ENCODE results near the gene MTURN. TPM values are rescaled to one million over a fixed set of nuclear protein-coding genes. Genes with fewer than 3 reads are reported as not detected.
A peak's percentile ranks its signal among the peaks of the same experiment; 100 is the strongest.

The MTURN gene
- total RNA-seq, 1 donor from 2014 or later = 13.5 TPM

- DNase-seq (ENCODE audit: low read depth in 2 of 2) = peak in 1 of 2 donors; percentile 56
Measured at GRCh38 chr7:30135301-30136116, 723 bp downstream of the MTURN start.

DNA sequence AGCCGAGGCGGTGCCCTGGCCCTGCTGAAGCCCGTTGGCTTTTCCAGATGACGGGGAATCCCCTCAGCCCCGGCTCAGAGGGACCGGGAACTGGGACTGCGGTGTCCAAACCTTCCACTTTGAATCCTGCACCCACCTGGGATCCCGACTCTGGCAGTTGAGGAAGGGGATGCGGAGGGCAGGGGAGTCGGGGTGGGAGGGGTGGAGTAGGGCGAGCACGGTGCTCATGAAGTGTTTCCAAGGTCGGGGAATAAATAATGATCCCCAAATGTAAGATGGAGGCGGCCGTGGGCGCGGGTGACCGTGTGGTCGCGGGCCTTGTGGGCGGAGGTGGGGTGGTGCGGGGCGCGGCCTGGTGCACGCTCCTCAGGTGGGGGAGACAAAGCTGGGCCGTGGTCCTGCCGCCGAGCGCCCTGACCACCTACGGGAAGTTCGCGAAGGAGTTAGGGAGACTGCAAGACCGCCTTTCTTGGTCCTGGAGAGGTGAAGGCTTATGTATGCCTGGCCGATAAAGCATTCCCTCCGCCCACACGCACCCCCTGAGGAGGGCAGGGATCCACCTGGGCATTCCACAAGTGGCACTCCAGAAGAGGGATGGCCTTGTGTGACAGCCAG is 1.4 kb downstream of the MTURN start:
- no peak for DNase-seq (ENCODE audit: low read depth in 2 of 2)

GRCh38 chr7:30136743-30137485 is 2.1 kb downstream of the MTURN start:
- DNase-seq (ENCODE audit: low read depth in 2 of 2) = no peak

- DNase-seq (ENCODE audit: low read depth in 2 of 2) = peak in 1 of 2 donors; percentile 33
Measured at GRCh38 chr7:30139836-30140384, 5.1 kb downstream of the MTURN start.

DNA sequence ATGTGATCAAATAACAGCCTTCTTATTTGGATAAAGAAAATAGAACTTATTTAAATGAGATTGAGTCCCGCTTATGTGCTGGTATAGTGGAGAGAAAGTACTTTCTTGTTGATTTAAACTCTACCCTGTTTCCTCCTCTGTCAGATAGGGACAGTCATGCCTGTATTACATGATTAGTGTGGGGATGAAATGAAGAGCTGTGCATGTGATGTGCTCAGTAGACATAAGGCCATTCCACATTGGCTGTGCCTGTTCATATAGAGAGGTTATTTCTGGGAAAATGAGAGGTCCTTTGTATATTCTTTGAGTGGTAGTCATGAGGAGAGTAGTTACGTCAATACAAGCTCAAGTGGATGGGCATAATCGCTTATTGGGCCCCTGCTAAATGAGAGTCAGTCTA is 5.7 kb downstream of the MTURN start:
- DNase-seq (ENCODE audit: low read depth in 2 of 2) = peak in 1 of 2 donors; percentile 34

GRCh38 chr7:30142710-30143109 is 7.9 kb downstream of the MTURN start:
- peak; percentile 75 for DNase-seq (ENCODE audit: low read depth in 2 of 2)

DNA sequence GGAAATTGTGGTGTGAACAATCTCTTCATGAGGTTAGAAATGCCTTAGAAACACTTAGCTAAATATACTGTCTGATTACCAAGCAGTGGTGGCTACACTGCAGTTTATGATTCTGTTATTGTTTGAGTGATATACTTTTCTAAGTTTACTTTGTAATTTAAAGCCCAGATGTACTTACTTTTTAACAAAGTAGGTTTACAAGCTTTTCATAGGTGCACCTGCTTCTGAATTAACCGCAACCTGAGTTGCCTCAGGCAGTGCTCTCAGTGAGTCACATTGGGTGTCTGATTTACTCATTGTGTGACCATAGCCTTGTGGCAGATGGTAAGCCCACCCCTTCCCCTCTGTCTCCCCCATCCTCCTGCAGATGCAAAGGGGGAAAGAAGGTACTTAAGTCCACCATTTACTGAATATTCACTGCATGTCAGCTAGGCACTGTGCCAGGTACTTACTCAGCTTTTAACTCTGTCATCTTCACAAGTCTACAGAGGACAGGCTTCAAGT is 9.0 kb downstream of the MTURN start:
- DNase-seq (ENCODE audit: low read depth in 2 of 2) = peak in 1 of 2 donors; percentile 45

- no peak for DNase-seq (ENCODE audit: low read depth in 2 of 2)
Measured at GRCh38 chr7:30144657-30145306, 10.0 kb downstream of the MTURN start.

GRCh38 chr7:30145426-30145970 is 10.7 kb downstream of the MTURN start:
- no peak for DNase-seq (ENCODE audit: low read depth in 2 of 2)

DNA sequence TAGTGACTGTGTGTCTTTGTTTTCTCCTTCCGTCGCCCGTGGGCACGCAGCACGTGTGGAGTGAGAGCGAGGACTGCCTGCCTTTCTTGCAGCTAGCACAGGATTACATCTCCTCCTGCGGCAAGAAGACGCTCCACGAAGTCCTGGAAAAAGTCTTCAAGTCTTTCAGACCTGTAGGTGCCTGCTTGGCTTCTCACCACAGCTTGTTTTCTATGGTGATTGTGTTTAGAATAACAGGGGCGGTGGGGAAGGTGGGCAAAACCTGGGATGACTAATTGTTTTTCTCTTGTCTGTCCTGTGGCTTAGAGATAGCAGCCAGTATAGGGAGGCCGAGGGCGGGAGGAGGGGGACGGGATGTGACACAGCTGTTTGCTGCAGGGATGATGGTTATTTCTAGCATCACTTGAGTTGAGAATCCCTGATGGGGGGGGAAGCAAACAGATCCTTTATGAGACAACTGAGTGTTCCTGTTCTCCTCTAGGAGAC is 11.4 kb downstream of the MTURN start:
- DNase-seq (ENCODE audit: low read depth in 2 of 2) = peak; percentile 57 to 87

DNA sequence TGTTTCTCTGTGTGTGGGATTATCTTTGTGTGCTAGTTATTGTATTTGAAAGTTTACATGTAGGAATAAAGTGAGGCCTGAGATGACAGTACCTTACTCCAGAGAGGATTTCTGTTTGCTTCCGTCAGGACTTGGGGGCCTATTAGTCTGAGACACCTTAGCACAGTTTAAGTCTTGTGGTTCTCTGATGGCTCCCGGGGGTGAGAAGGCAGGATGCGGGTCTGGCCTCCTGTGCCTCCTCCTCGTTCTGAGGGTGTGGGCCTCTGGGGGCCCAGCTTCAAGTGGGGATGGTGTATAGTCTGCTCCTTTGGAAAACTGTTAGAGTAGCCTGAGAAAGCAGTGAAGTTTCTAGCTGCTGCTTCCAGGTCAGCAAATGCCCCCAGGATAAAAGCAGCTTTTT is 12.4 kb downstream of the MTURN start:
- DNase-seq (ENCODE audit: low read depth in 2 of 2) = no peak

DNA sequence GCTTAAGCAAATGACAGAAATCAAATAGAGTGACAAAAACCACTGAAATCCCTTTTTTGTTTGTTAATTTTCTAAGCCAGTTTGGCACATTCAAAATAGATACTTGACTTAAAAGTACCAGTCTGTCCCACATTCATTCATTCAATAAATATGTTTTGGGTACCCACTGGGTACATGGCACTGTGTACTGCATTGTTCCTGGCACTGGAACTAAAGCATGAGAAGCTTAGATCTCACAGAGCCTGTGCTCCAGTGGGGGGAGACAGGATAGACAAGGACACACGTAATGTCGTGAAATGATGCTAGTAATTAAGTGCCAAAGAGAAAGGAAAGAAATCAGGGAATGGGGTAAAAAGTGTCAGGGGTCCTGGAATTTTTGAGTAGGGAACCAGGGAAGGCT is 13.0 kb downstream of the MTURN start:
- no peak for DNase-seq (ENCODE audit: low read depth in 2 of 2)

DNA sequence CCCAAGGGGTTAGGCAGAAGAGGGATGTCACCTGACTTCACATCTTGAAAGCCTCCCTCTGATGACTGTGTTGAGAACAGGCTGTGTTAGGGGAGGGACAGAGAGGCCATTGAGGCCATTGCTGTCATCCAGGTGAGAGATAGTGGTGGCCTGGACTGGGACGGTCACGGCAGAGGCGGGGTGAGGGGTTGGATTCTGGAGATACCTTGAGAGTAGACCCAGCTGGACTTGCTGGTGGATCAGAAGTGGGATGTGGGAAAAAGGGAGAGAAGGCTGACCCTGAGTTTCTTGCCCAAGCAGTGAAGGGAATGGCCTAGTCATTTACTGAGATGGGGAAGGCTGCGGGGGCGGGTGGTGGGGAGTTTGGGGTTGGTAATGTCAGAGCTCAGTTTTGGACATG is 13.6 kb downstream of the MTURN start:
- no peak for DNase-seq (ENCODE audit: low read depth in 2 of 2)

GRCh38 chr7:30148951-30149459 is 14.2 kb downstream of the MTURN start:
- no peak for DNase-seq (ENCODE audit: low read depth in 2 of 2)

DNA sequence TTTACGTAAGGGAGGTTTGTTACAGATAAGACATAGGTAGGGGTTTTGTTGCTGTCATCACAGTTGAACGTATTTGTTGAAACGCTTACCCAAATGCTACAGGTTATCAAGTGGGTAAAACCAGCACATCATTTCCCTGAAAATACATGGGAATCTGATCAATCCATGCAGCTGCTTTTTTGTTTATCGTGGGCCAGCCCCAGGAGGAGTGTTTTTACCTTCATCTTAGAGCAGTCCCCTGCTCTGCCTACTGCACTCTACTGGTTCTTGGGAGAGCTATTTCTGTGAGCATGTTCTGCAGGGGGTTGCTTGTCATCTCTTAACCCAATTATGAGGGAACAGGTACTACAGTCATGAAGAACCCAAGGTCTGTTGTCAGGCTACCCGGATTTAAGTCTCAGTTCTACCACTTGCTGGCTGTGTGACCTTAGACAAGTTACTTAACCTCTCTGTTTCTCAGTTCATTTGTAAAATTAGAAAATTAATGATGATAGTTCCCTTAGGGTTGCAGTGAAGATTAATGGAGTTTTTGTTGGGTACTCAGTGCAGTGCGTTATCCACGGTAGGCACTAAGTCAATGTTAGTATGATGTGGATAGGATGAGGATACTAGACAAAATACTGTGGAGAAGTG is 15.0 kb downstream of the MTURN start:
- no peak for DNase-seq (ENCODE audit: low read depth in 2 of 2)

DNA sequence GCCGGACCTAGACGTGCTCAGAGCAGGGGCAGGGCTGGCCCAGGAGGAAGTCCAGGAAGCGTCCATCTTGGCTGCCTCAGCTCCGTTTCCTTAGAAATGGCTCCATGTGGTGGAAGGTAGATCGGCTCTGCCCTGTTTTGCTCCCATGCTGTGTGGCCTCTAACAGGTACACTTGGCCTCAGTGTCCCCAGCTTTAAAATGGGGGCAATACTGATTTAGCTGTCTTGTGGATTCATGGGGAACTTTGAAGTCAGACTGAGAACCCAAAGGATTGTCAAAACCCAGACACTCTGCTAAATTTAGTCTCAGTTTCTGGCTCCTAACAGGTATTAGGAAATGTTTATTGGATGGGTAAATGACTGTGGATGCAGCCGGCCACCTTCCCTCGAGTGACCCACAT is 15.9 kb downstream of the MTURN start:
- DNase-seq (ENCODE audit: low read depth in 2 of 2) = no peak

DNA sequence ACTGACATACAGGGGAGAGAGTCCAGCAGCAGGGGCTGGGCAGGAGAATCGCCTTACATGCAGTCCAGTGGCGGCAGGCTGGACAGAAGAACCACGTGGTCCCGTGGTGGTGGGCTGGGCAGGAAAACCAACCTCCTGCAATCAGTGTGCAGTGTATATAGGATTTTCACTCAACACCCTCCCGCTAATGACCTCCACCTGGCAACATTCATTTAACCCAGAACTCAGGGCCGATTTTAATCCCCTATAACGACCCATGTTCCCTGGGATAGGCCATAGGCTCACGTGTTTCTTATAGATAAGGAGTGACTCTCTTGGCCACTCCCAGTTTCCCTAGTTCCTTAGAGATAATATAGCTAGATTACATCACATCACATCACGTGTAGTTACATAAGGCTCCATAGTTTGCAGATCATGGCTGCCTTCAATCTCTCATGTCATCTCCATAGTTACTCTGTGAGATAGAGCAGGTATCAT is 19.4 kb downstream of the MTURN start:
- DNase-seq (ENCODE audit: low read depth in 2 of 2) = no peak

DNA sequence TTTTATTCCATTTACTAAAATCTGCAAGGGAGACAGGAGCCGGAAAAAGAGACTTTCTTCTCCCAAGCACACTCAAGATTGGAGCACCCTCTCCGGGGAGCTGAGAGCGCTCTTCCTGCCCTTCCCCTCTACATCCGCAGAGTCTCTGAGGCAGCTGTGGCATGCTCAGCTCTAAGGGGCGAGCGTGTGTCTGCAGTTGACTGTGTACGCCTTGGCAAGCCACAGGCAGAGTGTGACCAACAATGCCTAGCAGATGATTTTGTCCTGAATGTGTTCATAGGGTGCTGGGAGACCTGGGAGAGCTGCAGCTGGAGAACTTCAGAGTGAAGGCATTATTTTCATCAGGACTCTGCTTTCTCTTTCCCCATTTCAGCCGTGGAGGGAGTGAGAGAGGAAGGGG is 20.7 kb downstream of the MTURN start:
- no peak for DNase-seq (ENCODE audit: low read depth in 2 of 2)

- DNase-seq (ENCODE audit: low read depth in 2 of 2) = no peak
Measured at GRCh38 chr7:30157204-30157603, 22.4 kb downstream of the MTURN start.

- no peak for DNase-seq (ENCODE audit: low read depth in 2 of 2)
Measured at GRCh38 chr7:30159163-30159562, 24.4 kb downstream of the MTURN start.

Data from dermis microvascular lymphatic vessel endothelial cell (primary cell).